GM18873 (cell line): ENCODE data around the gene ASIC1.
"Not testable (repeated sequence)": the region's sequence is repeated elsewhere in the genome, so short reads cannot be mapped to it uniquely, and the experiment has no call there.

ENCODE experiments used
- ATAC-seq: cut with Tn5 transposase; IDR thresholded peaks from one replicate; pipeline ENCODE4 v1.9.1; 2021; ENCODE audit warnings: mild to moderate bottlenecking, moderate library complexity, moderate number of reproducible peaks; ENCODE audit not compliant: unreplicated experiment, low FRiP score

The ASIC1 gene

GRCh38 chr12:50057000-50057841 is at the start of gene ASIC1:
Gene ASIC1 (plus strand): TSS chr12:50057596. CDS start chr12:50058767, 1,171 bp downstream.
- no peak for ATAC-seq

DNA sequence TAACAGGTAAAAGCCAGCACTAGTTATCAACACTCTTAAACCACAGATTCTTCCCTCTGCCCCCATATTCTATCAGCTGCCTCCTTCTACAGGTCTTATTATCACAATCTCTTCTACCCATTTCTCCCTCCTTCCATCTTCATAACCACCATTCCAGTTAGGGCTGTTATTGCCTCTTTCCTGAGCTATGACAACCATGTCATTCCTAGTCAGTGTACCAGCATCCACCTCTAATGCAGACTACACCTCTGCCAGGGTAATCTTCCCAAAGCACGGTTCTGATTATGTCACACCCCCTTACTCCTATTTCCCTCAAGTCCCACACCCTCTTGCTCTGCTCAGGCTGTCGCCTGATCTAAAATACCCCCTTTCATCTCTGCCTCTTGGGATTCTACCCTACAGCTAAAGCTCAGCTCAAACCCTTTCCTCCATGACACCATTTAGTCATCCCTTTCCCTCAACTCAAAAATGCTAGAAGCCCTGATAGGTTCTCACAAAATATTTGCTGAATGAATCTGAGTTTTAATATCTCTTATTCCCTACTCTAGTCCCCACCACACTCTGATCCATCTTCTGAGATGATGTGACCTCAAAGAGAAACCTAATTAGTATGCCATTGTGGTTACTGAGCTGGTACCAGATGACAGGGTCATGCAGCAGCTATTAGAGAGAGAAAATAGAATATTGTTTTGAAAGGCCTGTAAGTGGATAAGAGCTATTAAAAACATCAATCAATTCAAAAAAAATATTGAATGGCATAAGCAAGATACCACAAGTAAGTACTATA is 43.8 kb upstream of the ASIC1 start:
- ATAC-seq = no peak

GRCh38 chr12:50014342-50014741 is 43.1 kb upstream of the ASIC1 start:
- ATAC-seq = no peak

DNA sequence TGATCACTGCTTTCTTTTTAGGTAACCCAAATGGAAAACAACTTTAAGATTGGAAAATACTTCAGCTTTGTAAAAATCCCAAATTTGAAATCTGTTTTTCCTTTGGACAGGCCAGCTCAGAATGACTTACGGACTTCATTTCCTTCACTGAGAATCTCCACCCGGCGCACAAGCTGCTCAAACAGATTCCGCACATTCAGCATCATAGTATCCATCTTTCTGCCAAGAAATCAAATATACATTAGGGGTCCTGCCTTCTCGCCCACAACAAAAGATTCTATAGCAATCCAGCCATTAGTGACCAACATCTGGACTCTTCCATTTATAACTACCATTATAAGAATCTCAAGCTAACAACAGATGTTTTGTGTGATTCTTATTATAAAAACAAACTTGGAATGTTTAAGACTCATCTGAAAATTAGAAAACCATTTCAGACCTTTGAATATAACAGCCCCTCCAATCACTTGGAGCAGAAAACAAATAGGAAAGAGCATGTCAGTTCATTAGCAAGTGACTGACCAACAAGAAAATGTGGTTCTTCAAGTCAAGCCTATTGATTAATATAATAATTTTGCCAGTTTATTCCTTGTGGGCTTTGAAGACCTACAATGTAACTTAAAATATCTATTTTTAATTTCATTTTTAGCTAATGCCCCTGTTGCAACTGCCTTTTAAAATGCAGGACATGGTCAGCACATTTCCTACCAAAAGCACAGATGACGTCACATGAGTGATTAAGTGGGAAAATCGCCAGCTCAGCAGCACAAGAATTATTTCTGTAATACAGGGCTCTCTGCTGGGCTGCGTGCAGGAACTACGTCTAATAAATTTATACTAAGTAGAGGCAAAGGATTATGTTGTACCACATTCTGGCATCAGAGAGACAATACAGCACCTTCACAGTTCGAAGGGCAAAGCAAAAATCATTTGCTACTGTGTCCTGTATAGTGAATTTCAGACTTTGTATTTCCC is 40.6 kb upstream of the ASIC1 start:
- ATAC-seq = no peak

GRCh38 chr12:50017641-50018040 is 39.8 kb upstream of the ASIC1 start:
- ATAC-seq = no peak

DNA sequence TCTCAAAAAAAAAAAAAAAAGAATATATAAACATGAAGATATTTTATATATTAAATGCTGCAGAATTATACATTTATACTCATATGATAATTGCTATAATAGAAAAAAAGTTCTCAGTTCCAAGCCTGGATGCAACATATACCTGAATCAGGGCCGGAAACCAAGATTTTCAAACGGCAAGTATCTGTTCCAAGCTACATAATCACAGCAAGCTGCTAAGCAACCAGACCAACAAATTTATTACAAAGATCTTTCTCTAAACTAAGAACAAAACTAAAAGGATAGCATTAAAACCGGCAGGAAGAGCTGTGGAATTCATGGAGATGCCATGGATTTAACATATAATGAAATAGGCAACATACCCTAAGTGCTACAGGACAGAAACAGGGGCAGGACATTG is 39.2 kb upstream of the ASIC1 start:
- no peak for ATAC-seq

DNA sequence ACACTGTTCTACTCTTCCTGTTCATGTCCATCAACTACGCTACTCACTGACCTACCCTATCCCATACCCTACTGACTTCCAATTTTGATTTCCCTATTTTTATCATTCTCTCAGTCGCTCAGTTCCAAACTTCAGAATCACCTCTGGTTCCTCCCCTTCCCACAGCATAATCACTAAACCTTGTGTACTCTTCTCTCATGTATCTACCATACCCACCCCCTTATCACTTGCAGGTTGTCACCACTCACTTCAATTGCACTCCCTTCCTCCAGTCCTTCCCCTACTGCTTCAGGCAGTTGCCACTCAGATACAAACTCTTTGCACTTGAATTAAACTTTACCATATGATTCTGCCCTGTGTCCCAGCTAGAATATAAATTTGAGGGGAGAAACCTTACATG is 38.4 kb upstream of the ASIC1 start:
- no peak for ATAC-seq

- no peak for ATAC-seq
These were observed 37.9 kb upstream of the ASIC1 start for GRCh38 chr12:50019524-50019923.

DNA sequence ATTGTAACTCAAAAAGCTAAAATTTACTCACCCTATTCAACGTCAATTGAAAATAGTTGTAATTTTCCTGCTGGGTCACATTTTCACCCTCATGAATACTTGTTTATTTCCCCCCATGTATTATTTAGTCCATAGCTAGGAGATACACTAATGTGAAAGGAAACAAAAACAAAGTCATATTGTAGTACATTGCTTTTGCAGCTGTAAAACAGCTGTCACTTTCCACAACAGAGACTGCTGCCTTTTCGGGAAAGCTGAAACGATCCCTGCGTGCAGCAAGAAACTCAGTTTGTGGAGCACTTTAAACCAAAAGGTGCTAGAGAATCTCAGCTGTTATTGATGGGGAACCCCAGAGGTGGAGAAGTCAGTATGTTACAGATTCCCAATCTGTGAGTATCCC is 36.4 kb upstream of the ASIC1 start:
- no peak for ATAC-seq

- no peak for ATAC-seq
These were observed 34.5 kb upstream of the ASIC1 start for GRCh38 chr12:50022903-50023302.

- no peak for ATAC-seq
These were observed 33.2 kb upstream of the ASIC1 start for GRCh38 chr12:50024227-50024626.

DNA sequence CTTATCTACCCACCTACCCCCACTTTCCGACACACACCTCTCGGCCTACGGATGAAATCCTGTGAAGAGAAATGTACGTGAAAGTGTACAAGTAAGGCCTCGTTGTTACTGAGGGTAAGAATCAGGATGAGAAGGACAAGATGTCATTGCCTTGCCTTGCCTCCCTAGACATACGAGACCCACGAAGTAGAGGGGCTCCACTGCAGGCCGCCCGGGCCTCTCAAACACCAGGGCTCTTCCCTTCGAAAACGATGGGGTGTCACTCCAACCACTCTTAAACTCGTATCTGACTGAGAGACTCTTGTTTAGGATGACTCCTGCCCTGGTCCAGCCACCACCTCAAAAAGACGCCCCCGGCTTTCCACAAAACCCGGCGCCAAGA is 32.6 kb upstream of the ASIC1 start:
- ATAC-seq = no peak

DNA sequence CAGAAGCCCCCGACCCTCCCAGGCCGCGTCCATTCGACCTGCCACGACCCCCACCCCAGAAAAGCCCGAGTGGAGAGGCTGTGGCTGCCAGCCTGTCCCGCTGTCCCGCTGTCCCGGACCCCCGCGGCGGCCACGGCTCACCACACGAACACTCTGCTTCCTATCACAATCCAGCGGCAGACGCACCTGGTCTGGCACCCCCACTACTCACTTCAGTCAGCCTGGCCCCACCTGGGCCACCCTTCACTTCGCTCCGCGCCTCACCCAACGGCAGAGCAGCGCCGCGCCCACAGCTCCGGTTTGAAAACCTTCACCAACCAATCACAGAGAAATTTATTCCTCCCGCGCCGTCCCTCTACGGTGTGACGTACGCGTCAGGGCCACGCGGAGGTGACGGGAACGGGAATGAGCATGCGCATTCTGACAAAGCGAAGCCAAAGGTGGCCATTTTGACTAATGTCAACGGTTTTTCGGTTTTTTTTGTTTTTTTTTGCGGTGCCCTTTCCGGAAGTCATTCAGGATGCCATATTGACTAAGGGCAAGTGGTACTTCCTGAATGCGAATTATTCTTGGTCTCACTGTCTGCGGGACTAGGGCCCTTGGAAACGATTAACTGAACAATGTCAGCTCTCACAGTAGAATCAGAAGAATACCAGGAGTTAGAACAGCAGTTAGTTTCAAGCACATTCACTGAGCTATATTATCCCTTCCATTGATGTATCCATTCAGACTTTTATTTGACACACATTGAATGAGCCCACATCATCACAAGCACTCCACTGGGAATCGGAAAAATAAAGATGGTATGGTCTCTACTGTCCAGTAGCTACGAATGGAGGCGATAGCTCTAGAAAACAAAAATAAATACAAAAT is 32.0 kb upstream of the ASIC1 start, which contains the start of gene RACGAP1:
Gene RACGAP1, minus strand, starts transcription at position 308 of the 873 bp plus-strand sequence. CDS start 8,779 bp downstream, outside the sequence.
- peak; percentile 93 for ATAC-seq

DNA sequence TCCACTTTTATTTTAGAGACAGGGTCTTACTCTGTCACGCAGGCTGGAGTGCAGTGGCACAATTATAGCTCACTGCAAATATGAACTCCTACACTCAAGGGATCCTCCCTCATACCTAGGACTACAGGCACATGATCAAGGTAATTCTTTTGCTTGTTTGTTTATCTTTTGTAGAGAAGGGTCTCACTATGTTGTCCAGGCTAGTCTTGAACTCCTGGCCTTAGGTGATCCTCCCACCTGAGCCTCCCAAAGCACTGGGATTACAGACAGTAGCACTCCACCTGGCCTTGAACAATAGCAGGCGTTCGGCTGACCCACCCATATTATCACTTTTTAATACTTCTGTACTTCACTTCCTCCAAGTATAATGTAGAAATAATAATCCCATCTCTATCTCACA is 30.7 kb upstream of the ASIC1 start:
- ATAC-seq = no peak

DNA sequence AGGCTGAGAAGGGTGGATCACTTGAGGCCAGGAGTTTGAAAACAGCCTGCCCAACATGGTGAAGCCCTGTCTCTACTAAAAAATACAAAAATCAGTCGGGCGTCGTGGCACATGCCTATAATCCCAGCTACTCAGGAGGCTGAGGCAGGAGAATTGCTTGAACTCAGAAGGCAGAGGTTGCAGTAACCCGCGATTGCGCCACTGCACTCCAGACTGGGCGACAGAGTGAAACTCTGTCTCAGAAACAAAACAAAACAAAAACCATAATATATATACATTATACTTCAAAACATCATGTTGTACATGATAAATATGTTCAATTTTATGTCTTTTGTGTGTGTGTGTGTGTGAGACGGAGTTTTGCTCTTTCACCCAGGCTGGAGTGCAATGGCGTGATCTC is 26.9 kb upstream of the ASIC1 start:
- ATAC-seq = not testable (repeated sequence)

DNA sequence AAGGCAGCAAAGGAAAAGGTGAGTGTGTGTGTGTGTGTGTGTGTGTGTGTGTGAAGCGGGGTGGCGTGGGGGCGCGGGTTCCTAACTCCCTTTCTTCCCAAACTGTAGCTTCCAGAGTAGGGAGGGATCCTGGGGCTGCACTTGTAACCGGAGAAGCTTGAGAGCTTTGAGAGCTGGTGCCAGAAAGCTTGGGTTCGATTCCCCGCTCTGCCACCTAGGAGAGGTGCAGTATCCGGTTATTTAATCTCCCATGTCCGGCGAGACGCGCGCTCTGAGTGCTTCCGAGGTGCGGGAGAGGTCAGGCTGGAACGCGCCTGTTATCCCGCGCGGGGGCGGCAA is 24.9 kb upstream of the ASIC1 start:
- ATAC-seq = no peak

GRCh38 chr12:50032854-50033581 is 24.4 kb upstream of the ASIC1 start:
- no peak for ATAC-seq

GRCh38 chr12:50038336-50038735 is 19.1 kb upstream of the ASIC1 start:
- ATAC-seq = no peak
